HG02840 (cell line): Measurements from ENCODE around the gene USP33.
"Not testable (repeated sequence)": the region's sequence is repeated elsewhere in the genome, so short reads cannot be mapped to it uniquely, and the experiment has no call there.

Experiments used
- ATAC-seq: cut with Tn5 transposase; IDR thresholded peaks from one replicate; pipeline ENCODE4 v1.9.1; 2021; ENCODE audit warnings: mild to moderate bottlenecking, moderate library complexity, moderate number of reproducible peaks; ENCODE audit not compliant: unreplicated experiment, low FRiP score

The USP33 gene

GRCh38 chr1:77742011-77742555 is 17.6 kb downstream of the USP33 start:
- ATAC-seq, result no peak

GRCh38 chr1:77741316-77741715 is 18.3 kb downstream of the USP33 start:
- ATAC-seq, result no peak

GRCh38 chr1:77739235-77739634 is 20.4 kb downstream of the USP33 start:
- no peak for ATAC-seq

- ATAC-seq, result no peak
Observed at GRCh38 chr1:77732090-77732489, 27.6 kb downstream of the USP33 start.

GRCh38 chr1:77725706-77726105 is 33.9 kb downstream of the USP33 start:
- ATAC-seq, result no peak

- ATAC-seq, result no peak
Observed at GRCh38 chr1:77718181-77718580, 41.5 kb downstream of the USP33 start.

- ATAC-seq, result no peak
Observed at GRCh38 chr1:77716065-77716464, 43.6 kb downstream of the USP33 start.

GRCh38 chr1:77709727-77710126 is 49.9 kb downstream of the USP33 start:
- no peak for ATAC-seq

- ATAC-seq, result no peak
Observed at GRCh38 chr1:77706321-77706720, 53.3 kb downstream of the USP33 start.

GRCh38 chr1:77704736-77705135 is 54.9 kb downstream of the USP33 start:
- no peak for ATAC-seq

GRCh38 chr1:77699673-77700072 is 60.0 kb downstream of the USP33 start:
- not testable (repeated sequence) for ATAC-seq

GRCh38 chr1:77697441-77697840 is 62.2 kb downstream of the USP33 start:
- no peak for ATAC-seq

GRCh38 chr1:77688939-77689338 is 70.7 kb downstream of the USP33 start:
- ATAC-seq, result no peak

- ATAC-seq, result no peak
Observed at GRCh38 chr1:77687519-77687906, 72.1 kb downstream of the USP33 start.

GRCh38 chr1:77686796-77687518 is 72.7 kb downstream of the USP33 start:
- ATAC-seq, result no peak

- peak; percentile 72 for ATAC-seq
Observed at GRCh38 chr1:77683160-77684148, 76.2 kb downstream of the USP33 start.

- ATAC-seq, result peak; percentile 82
Observed at GRCh38 chr1:77682460-77683159, 77.0 kb downstream of the USP33 start, which contains the start of gene ZZZ3. Gene ZZZ3, minus strand, starts transcription at chr1:77682658. Its CDS starts 49,304 bp downstream, at chr1:77633354.

- no peak for ATAC-seq
Observed at GRCh38 chr1:77680173-77680572, 79.5 kb downstream of the USP33 start.

GRCh38 chr1:77678660-77679610 is 80.7 kb downstream of the USP33 start:
- no peak for ATAC-seq
